GM12891 (cell line): ENCODE data around the gene TPST1.

Experiments
- POLR2A ChIP-seq: IDR thresholded peaks from 2 replicates; pipeline ENCODE4 v1.6.1; 2011; ENCODE audit warnings: low read depth, low read length, control low read depth
- POLR2AphosphoS5 ChIP-seq: IDR thresholded peaks from 2 replicates; pipeline ENCODE4 v1.6.1; 2011; ENCODE audit warnings: low read depth, low read length, control low read depth
- POU2F2 ChIP-seq: IDR thresholded peaks from 2 replicates; pipeline ENCODE4 v1.6.1; 2011; ENCODE audit warnings: low read depth, mild to moderate bottlenecking, control low read depth, low read length, moderate library complexity
- TAF1 ChIP-seq: IDR thresholded peaks from 2 replicates; pipeline ENCODE4 v1.6.1; 2011; ENCODE audit warnings: low read depth, low read length, control low read depth

DNA sequence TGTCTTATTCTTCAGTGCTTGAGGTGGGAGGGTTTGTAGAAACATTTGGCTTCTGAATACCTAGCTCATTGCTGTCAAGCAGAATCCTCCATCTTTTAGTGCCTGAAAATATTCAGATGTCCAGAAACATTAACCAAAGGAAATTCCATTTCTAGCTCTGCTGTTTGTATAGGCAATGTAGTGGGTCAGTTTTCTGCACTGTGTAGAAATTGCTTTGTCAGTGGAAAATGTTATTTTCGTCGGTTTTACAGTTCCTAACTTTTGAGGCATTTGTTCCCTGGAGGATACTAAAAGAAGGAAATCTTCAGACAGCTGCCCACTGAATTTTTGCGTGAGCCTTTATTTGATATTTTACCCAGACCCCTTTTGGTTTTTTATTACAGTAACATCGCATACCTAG, 143.4 kb downstream of the TPST1 start:
- TF ChIP-seq POLR2A (no peak), POU2F2 (no peak), POLR2AphosphoS5 (no peak), TAF1 (no peak)
